Prostate gland (tissue), 2 donors: ENCODE results near the gene ANKRD22. TPM values are rescaled to one million over a fixed set of nuclear protein-coding genes. Genes with fewer than 3 reads are reported as not detected.

Experiments
- total RNA-seq, 2 donors: library from RNA; depleted of rRNA; stranded (reverse); fragments of >200 nt; gene quantifications; one replicate each; pipeline ENCODE4 v1.1.0, GENCODE V29; 2016

ANKRD22 gene
- total RNA-seq, 2 donors from 2014 or later, result 2.8 to 3.1 TPM

Other genes with a start within 250 kb of the ANKRD22 start
- not detected for gene LIPF, start 187.4 kb downstream of the ANKRD22 start, total RNA-seq
- not detected for gene LIPK, start 145.6 kb downstream of the ANKRD22 start, total RNA-seq
- not detected for gene LIPN, start 91.8 kb downstream of the ANKRD22 start, total RNA-seq
- gene LIPM, start 49.1 kb downstream of the ANKRD22 start, total RNA-seq, result not detected
- 1 to 10 TPM; 3.6 to 5.8 TPM for gene STAMBPL1, start 28.4 kb upstream of the ANKRD22 start, total RNA-seq
- gene ACTA2, start 100.9 kb upstream of the ANKRD22 start, total RNA-seq, result 1,000 to 10,000 TPM; 1,024 to 1,957 TPM
- gene FAS, start 139.0 kb upstream of the ANKRD22 start, total RNA-seq, result 10 to 100 TPM; 13.7 to 17.7 TPM